H9 (cell line): Measurements from ENCODE around the gene TMEM108. TPM values are rescaled to one million over a fixed set of nuclear protein-coding genes. Genes with fewer than 3 reads are reported as not detected.

Experiments used
- DNase-seq: peaks from one replicate; pipeline ENCODE4 v3.0.0-alpha.2; 2017
- H2AFZ ChIP-seq: one replicate; pipeline ENCODE4 v1.6.1; 2013; ENCODE audit warnings: mild to moderate bottlenecking, low read length, control low read depth, moderate library complexity
- H2AK5ac ChIP-seq: 2 replicates; pipeline ENCODE4 v1.6.1; 2013; ENCODE audit warnings: low read length, control low read depth, mixed read lengths; ENCODE audit not compliant: insufficient read length
- H2BK120ac ChIP-seq: one replicate; pipeline ENCODE4 v1.6.1; 2013; ENCODE audit warnings: low read depth, mild to moderate bottlenecking, low read length, control low read depth, inconsistent platforms; ENCODE audit not compliant: poor library complexity, severe bottlenecking
- H2BK12ac ChIP-seq: 2 replicates; pipeline ENCODE4 v1.6.1; 2013; ENCODE audit warnings: low read length, control low read depth, mixed read lengths, low read depth; ENCODE audit not compliant: insufficient read length
- H2BK15ac ChIP-seq: 2 replicates; pipeline ENCODE4 v1.6.1; 2013; ENCODE audit warnings: low read depth, low read length, control low read depth
- H2BK20ac ChIP-seq: one replicate; pipeline ENCODE4 v1.6.1; 2013; ENCODE audit warnings: low read depth, mild to moderate bottlenecking, low read length, control low read depth, inconsistent platforms; ENCODE audit not compliant: poor library complexity, severe bottlenecking
- H2BK5ac ChIP-seq: 2 replicates; pipeline ENCODE4 v1.6.1; 2013; ENCODE audit warnings: low read length, control low read depth, mixed read lengths; ENCODE audit not compliant: insufficient read length
- H3K14ac ChIP-seq: 2 replicates; pipeline ENCODE4 v1.6.1; 2013; ENCODE audit warnings: low read length, control low read depth; ENCODE audit not compliant: insufficient read depth
- H3K18ac ChIP-seq: 2 replicates; pipeline ENCODE4 v1.6.1; 2013; ENCODE audit warnings: low read depth, mild to moderate bottlenecking, mixed read lengths, low read length, control low read depth; ENCODE audit not compliant: insufficient read length
- H3K23ac ChIP-seq: 2 replicates; pipeline ENCODE4 v1.6.1; 2013; ENCODE audit warnings: low read length, control low read depth, mixed read lengths, low read depth; ENCODE audit not compliant: insufficient read length
- H3K23me2 ChIP-seq: 2 replicates; pipeline ENCODE4 v1.6.1; 2013; ENCODE audit warnings: low read depth, mild to moderate bottlenecking, mixed read lengths, low read length, control low read depth; ENCODE audit not compliant: insufficient read length, poor library complexity, severe bottlenecking
- H3K27ac ChIP-seq: 2 replicates; pipeline ENCODE4 v1.5.1; 2013; ENCODE audit warnings: low read length, control low read depth, mixed read lengths, low read depth; ENCODE audit not compliant: insufficient read length
- H3K27me3 ChIP-seq: 2 replicates; pipeline ENCODE4 v1.6.1; 2013; ENCODE audit warnings: low read length, control low read depth, inconsistent platforms; ENCODE audit not compliant: insufficient read depth
- H3K4ac ChIP-seq: 2 replicates; pipeline ENCODE4 v1.6.1; 2013; ENCODE audit warnings: low read depth, mild to moderate bottlenecking, control low read depth, inconsistent platforms, low read length, moderate library complexity
- H3K4me1 ChIP-seq: 2 replicates; pipeline ENCODE4 v1.6.1; 2013; ENCODE audit warnings: low read length, control low read depth, inconsistent platforms; ENCODE audit not compliant: insufficient read depth
- H3K4me2 ChIP-seq: 2 replicates; pipeline ENCODE4 v1.6.1; 2013; ENCODE audit warnings: low read length, control low read depth, mixed read lengths; ENCODE audit not compliant: insufficient read length, insufficient read depth
- H3K56ac ChIP-seq: 2 replicates; pipeline ENCODE4 v1.6.1; 2013; ENCODE audit warnings: low read depth, mild to moderate bottlenecking, mixed read lengths, low read length, control low read depth; ENCODE audit not compliant: insufficient read length
- H3K79me1 ChIP-seq: 2 replicates; pipeline ENCODE4 v1.6.1; 2013; ENCODE audit warnings: low read depth, mild to moderate bottlenecking, moderate library complexity, low read length, control low read depth, inconsistent platforms; ENCODE audit not compliant: insufficient read depth, poor library complexity, severe bottlenecking
- H3K79me2 ChIP-seq: 2 replicates; pipeline ENCODE4 v1.6.1; 2013; ENCODE audit warnings: low read length, control low read depth, inconsistent platforms; ENCODE audit not compliant: insufficient read depth
- H3K9ac ChIP-seq: 2 replicates; pipeline ENCODE4 v1.6.1; 2013; ENCODE audit warnings: low read length, control low read depth, mixed read lengths; ENCODE audit not compliant: insufficient read length; ENCODE audit errors: extremely low read depth
- H3K9me3 ChIP-seq: one replicate; pipeline ENCODE4 v1.6.1; 2013; ENCODE audit warnings: low read depth, low read length, inconsistent platforms; ENCODE audit not compliant: control insufficient read depth
- H3T11ph ChIP-seq: one replicate; pipeline ENCODE4 v1.6.1; 2013; ENCODE audit warnings: mild to moderate bottlenecking, low read length, control low read depth, inconsistent platforms
- H4K20me1 ChIP-seq: one replicate; pipeline ENCODE4 v1.6.1; 2013; ENCODE audit not compliant: control insufficient read depth, insufficient read length, insufficient read depth
- H4K5ac ChIP-seq: 2 replicates; pipeline ENCODE4 v1.6.1; 2013; ENCODE audit warnings: low read depth, mild to moderate bottlenecking, mixed read lengths, low read length, control low read depth; ENCODE audit not compliant: insufficient read length
- H4K8ac ChIP-seq: replicated peaks from 2 replicates; pipeline ENCODE4 v1.6.1; 2013; ENCODE audit warnings: low read length, control low read depth, mixed read lengths, low read depth; ENCODE audit not compliant: insufficient read length
- H4K91ac ChIP-seq: 2 replicates; pipeline ENCODE4 v1.6.1; 2013; ENCODE audit warnings: low read depth, mild to moderate bottlenecking, moderate library complexity, mixed read lengths, low read length, control low read depth; ENCODE audit not compliant: insufficient read length
- H3K27ac Mint-ChIP-seq, 3 experiments: 2 replicates in 2 of 3; 3 replicates in 1 of 3; pipeline ENCODE4 v1.8.0; 2020 to 2021; ENCODE audit warnings: mixed read lengths in 3 of 3, mild to moderate bottlenecking in 1 of 3, moderate library complexity in 1 of 3
- H3K27me3 Mint-ChIP-seq: 2 replicates; pipeline ENCODE4 v1.8.0; 2021; ENCODE audit warnings: low read depth, mild to moderate bottlenecking, moderate library complexity, mixed read lengths
- H3K36me3 Mint-ChIP-seq, 3 experiments: 2 replicates in 2 of 3; 3 replicates in 1 of 3; pipeline ENCODE4 v1.8.0; 2020 to 2021; ENCODE audit warnings: low read depth in 3 of 3, mixed read lengths in 3 of 3; ENCODE audit not compliant: insufficient read depth in 1 of 3
- H3K4me1 Mint-ChIP-seq, 2 experiments: 2 replicates each; pipeline ENCODE4 v1.8.0; 2020; ENCODE audit warnings: mixed read lengths in 2 of 2
- H3K4me3 Mint-ChIP-seq, 2 experiments: 2 replicates in 1 of 2; 3 replicates in 1 of 2; pipeline ENCODE4 v1.8.0; 2020 to 2021; ENCODE audit warnings: mild to moderate bottlenecking in 2 of 2, mixed read lengths in 2 of 2, moderate library complexity in 1 of 2
- H3K9me3 Mint-ChIP-seq, 2 experiments: 2 replicates in 1 of 2; 3 replicates in 1 of 2; pipeline ENCODE4 v1.8.0; 2020; ENCODE audit warnings: mild to moderate bottlenecking in 2 of 2, mixed read lengths in 2 of 2, moderate library complexity in 1 of 2
- WGBS: extraction: QIAGEN DNeasy Blood & Tissue Kit; methylation state at CpG from one replicate; pipeline ENCODE4 v1.1.7; 2013; ENCODE audit warnings: missing lambda C conversion rate, low lambda C conversion rate, mixed read lengths; ENCODE audit not compliant: insufficient read length; ENCODE audit errors: extremely low coverage; 5-methylcytosine and 5-hydroxymethylcytosine counted together
- total RNA-seq: library from RNA; stranded (reverse); gene quantifications from 2 replicates; pipeline ENCODE4 v1.2.1, GENCODE V29; 2021
- TF ChIP-seq, protein P1 (sequence below): fragments of 200-600 bp; sonication (generic); conservative IDR thresholded peaks from 3 replicates; pipeline ENCODE4 v1.8.0; 2021; ENCODE audit warnings: antibody characterized with exemption, mild to moderate bottlenecking

Gene TMEM108
- total RNA-seq, 1 experiment from 2014 or later, result 5.0 TPM

DNA sequence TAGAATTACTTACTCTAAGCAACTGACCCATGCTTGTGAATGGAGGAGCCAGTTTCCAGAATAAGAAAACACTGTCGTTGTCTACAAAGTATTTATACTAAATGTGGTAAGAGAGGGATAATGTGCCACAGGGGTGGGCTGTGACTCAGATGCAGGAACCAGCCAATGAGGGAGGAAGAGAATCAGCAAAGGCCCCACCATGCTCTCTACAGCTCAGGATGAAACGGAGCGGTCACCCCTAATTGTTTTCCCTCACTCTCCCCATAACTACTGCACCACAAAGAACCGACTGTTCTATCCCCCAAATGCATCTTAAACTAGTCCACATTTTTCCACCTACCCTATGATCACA, 406.2 kb downstream of the TMEM108 start:
- H3K27ac ChIP-seq, result no peak overlapping the region
- no peak overlapping the region for H3T11ph ChIP-seq
- no peak overlapping the region for H2AFZ ChIP-seq
- no peak overlapping the region for H3K4ac ChIP-seq
- no peak overlapping the region for H3K9ac ChIP-seq
- Mint-ChIP-seq H3K9me3 (peaks cover 3 to 4% of the 10 kb centered on the region in 2 experiments; a peak in 3 of 5 replicates), H3K27ac (0 out of 7 replicates have a peak overlapping the region, but pooled peaks of 2 of the 3 experiments have one; percentile 18 to 66), H3K4me3 (no peak overlapping the region), H3K4me1 (no peaks in the 10 kb centered on the region), H3K27me3 (no peaks in the 10 kb centered on the region), H3K36me3 (no peaks in the 10 kb centered on the region)
- H2BK5ac ChIP-seq, result no peak overlapping the region
- no peak overlapping the region for H3K23ac ChIP-seq
- no peak overlapping the region for H3K18ac ChIP-seq
- H3K79me1 ChIP-seq, result no peaks in the 10 kb centered on the region
- no peak overlapping the region for H4K5ac ChIP-seq
- no peaks in the 10 kb centered on the region for H4K20me1 ChIP-seq
- H2AK5ac ChIP-seq, result no peak overlapping the region
- no peak overlapping the region for H2BK20ac ChIP-seq
- TF ChIP-seq, protein P1, sequence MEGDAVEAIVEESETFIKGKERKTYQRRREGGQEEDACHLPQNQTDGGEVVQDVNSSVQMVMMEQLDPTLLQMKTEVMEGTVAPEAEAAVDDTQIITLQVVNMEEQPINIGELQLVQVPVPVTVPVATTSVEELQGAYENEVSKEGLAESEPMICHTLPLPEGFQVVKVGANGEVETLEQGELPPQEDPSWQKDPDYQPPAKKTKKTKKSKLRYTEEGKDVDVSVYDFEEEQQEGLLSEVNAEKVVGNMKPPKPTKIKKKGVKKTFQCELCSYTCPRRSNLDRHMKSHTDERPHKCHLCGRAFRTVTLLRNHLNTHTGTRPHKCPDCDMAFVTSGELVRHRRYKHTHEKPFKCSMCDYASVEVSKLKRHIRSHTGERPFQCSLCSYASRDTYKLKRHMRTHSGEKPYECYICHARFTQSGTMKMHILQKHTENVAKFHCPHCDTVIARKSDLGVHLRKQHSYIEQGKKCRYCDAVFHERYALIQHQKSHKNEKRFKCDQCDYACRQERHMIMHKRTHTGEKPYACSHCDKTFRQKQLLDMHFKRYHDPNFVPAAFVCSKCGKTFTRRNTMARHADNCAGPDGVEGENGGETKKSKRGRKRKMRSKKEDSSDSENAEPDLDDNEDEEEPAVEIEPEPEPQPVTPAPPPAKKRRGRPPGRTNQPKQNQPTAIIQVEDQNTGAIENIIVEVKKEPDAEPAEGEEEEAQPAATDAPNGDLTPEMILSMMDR, result no peak
- H3K23me2 ChIP-seq, result no peaks in the 10 kb centered on the region
- H3K79me2 ChIP-seq, result no peaks in the 10 kb centered on the region
- no peak overlapping the region for H3K4me2 ChIP-seq
- no peaks in the 10 kb centered on the region for H3K27me3 ChIP-seq
- H4K91ac ChIP-seq, result no peak overlapping the region
- H4K8ac ChIP-seq, result no peak overlapping the region
- H2BK12ac ChIP-seq, result no peak overlapping the region
- H3K4me1 ChIP-seq, result no peaks in the 10 kb centered on the region
- WGBS, result no CpG with 5 or more reads among the region's 4 CpGs
- no peak overlapping the region for H3K14ac ChIP-seq
- H2BK15ac ChIP-seq, result no peak overlapping the region
- no peak overlapping the region for H3K56ac ChIP-seq
- no peak overlapping the region for H2BK120ac ChIP-seq
- H3K9me3 ChIP-seq, result no peaks in the 10 kb centered on the region
- no peak for DNase-seq
